ENCODE results near the gene BBIP1.

DNA sequence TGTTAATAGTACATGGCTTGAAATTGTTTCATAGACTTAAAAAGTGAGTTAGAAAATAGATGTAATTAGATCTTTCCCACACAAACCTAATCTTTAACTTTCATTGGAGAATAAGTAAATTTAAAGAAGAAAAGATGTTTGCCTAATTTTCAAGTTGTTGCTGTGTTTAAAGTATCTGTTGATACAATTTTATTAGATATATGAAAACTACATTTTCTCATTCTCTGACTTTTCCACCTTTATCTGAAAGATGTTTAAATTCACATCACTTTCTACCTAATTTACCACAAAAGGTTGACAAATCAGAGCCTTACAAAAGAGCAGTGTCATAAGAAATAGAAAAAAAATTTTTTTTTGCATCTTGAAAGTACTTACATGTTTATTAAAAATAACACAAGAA, 46.2 kb upstream of the BBIP1 start:
- TF ChIP-seq GATA3 (IDR thresholded peaks at IDR 0.05; ENCODE audit: low read depth, low read length) (no peak), GATA2 (IDR thresholded peaks at IDR 0.05; ENCODE audit: low read depth, low read length) (no peak)

All from SH-SY5Y (cell line).